GM13976 (cell line): Measurements from ENCODE around the gene SNTN.

Experiments used
- DNase-seq: peaks from one replicate; pipeline ENCODE4 v3.0.0; 2012; ENCODE audit warnings: low spot score
- in situ Hi-C: fragments of 300-500 bp; cut with MboI; formaldehyde crosslinking; loops from one replicate; pipeline ENCODE4 v1.12.0; 2022; ENCODE audit warnings: low sequenced_read_pairs, mixed read lengths, inconsistent platforms; ENCODE audit not compliant: unreplicated experiment
- TF ChIP-seq, protein P1 (sequence below): IDR thresholded peaks from 2 replicates; pipeline ENCODE4 v1.5.1; 2012; ENCODE audit warnings: borderline replicate concordance, mild to moderate bottlenecking; ENCODE audit not compliant: insufficient read depth; ENCODE audit errors: extremely low read depth, missing control alignments, control extremely low read depth

The SNTN gene

DNA sequence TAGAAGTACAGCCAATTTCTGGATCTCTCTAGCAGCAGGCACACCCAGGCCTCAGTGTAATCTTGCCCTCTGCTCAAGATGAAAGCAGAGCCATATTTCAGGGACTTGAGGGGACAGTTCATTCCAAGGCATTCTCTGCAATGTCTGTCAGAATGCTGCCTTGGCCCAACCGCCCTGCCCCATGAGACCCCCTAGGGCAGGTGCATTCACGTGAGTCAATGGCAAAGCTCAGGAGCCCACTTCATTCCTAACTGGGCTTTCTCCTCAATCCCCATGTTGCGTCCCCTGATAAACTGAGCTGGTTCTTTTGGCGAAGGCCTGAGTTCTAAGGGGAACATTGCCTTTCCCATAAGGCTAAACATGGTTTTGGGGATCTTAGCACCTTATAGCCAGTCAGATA, 9.5 kb downstream of the SNTN start:
- in situ Hi-C loops, result no loop called here
- no peak for DNase-seq
- TF ChIP-seq, protein P1, sequence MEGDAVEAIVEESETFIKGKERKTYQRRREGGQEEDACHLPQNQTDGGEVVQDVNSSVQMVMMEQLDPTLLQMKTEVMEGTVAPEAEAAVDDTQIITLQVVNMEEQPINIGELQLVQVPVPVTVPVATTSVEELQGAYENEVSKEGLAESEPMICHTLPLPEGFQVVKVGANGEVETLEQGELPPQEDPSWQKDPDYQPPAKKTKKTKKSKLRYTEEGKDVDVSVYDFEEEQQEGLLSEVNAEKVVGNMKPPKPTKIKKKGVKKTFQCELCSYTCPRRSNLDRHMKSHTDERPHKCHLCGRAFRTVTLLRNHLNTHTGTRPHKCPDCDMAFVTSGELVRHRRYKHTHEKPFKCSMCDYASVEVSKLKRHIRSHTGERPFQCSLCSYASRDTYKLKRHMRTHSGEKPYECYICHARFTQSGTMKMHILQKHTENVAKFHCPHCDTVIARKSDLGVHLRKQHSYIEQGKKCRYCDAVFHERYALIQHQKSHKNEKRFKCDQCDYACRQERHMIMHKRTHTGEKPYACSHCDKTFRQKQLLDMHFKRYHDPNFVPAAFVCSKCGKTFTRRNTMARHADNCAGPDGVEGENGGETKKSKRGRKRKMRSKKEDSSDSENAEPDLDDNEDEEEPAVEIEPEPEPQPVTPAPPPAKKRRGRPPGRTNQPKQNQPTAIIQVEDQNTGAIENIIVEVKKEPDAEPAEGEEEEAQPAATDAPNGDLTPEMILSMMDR, result no peak

DNA sequence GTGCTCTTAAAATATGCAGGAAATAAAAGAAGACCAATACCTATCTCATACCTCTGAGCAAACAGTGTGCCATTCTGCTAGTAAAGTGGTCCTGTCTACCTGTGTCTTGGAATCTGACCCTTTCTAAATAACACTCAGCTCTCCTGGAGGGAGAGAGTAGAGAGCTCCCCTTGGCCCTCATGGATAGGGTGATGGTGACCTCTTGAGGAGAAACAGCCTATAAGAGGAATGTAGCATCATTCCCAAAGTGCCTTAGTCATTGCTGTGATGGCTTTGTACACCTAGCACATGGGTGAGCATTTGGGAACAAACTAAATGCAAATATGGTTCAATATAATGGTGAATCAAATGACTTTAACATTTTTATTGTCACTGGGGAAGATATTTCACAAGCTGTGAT, 10.0 kb downstream of the SNTN start:
- in situ Hi-C loops, result no loop called here
- no peak for DNase-seq
- TF ChIP-seq, protein P1, result no peak

DNA sequence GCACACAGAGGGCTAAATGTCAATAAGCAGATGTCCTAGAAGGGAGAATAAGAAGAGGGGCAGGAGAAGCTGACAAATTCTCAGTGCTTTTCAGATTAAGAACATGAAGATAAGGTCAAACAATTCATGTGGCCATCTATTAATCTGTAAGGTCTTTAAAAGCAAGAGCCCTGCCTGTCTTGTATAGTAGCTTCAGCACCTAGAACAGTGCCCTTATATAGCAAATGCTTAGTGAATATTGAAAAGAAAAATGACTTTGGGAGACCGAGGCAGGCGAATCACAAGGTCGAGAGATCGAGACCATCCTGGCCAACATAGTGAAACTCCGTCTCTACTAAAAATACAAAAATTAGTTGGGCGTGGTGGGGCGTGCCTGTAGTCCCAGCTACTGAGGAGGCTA, 18.1 kb downstream of the SNTN start:
- no peak for DNase-seq
- TF ChIP-seq, protein P1, result no peak
- in situ Hi-C loops, result no loop called here

DNA sequence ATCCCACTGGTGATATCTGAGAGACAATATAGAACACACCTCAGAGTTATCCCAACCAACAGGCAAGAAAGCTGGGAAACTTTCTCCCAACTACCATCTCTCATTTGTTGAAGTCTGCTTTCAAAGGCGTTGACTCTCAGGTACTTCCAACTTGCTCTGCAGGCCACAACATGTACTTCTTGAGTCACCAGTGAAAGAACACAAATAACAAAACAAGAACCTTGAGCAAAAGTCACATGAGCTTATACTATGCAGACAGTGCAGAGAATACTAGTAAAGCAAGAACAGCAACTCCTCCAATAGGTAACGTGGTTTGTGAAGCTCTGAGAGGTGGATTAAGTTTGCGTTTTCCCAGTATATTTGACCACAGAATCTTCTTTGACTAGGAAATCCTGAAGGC, 20.6 kb downstream of the SNTN start:
- in situ Hi-C loops, result no loop called here
- no peak for DNase-seq
- TF ChIP-seq, protein P1, result no peak

DNA sequence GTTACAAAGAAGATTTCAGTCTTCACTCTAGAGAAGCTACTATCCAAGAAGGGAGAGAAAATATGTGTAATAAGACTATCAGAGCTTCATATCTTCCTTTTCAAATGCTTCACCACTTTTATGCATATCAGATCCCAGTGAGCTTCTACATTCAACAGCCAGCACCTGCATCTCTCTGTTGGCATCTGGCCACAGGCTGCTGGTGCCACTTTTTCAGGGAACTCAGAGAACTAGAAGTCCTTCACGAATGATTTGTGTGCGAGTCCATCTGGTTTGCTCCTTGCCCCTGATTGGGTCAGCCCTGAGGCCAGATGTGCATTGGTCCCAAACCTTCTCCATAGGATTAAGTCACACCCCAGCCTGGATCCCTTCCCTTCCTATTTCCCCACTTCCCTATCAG, 22.1 kb downstream of the SNTN start:
- in situ Hi-C loops, result no loop called here
- no peak for DNase-seq
- TF ChIP-seq, protein P1, result no peak

DNA sequence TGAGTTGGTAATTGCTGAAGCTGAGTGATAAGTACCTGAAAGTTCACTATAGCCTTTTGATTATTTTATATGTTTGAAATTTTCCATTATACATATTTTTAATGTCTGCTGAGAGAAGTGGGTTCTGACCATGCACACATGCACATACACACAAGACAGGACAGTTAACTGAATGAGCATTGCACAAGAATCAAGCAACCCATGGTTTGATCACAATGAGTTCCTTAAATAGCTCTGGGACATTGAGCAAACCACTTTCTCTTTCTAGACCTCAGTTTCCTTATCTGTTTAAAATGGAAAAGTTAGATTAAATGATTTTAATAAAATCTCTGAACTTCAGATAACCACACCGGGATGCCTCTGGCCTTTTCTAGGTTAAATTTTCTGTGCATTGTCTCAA, 26.7 kb downstream of the SNTN start:
- TF ChIP-seq, protein P1, result no peak
- in situ Hi-C loops, result no loop called here
- no peak for DNase-seq

DNA sequence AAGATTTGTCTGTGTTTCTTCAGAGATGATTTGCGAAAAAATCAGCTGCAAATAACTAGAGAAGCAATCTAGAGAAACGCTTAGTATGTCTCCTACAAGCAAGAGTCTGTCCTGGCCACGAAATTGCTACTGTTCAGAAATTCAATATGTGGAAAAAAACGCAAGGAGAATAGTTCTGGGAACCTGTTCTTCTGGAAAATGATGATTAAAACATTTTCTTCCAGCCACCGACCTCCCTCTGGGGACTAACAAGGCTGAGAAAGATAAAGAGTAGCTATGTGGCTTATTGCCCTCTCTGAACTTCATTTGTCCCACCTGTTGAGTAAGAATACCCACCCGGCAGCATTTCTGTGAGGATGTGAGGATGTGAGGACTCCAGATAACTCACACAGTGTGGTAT, 31.6 kb downstream of the SNTN start:
- no peak for DNase-seq
- in situ Hi-C loops, result no loop called here
- TF ChIP-seq, protein P1, result no peak
